DOHH2 (cell line): ENCODE measurements around the gene ARFRP1.

ENCODE experiments used
- EZH2phosphoT487 ChIP-seq: fragments of 200-600 bp; sonication (generic); IDR thresholded peaks from 2 replicates; pipeline ENCODE4 v1.6.1; 2017; ENCODE audit warnings: borderline replicate concordance, mild to moderate bottlenecking, antibody characterized with exemption, low read length, moderate library complexity, mixed read lengths
- TF ChIP-seq, protein P1 (sequence below): fragments of 200-600 bp; sonication (generic); IDR thresholded peaks from one replicate; pipeline ENCODE4 v1.5.1; 2014; ENCODE audit warnings: antibody characterized with exemption, mild to moderate bottlenecking, low read depth, low read length; ENCODE audit not compliant: poor library complexity, severe bottlenecking

DNA sequence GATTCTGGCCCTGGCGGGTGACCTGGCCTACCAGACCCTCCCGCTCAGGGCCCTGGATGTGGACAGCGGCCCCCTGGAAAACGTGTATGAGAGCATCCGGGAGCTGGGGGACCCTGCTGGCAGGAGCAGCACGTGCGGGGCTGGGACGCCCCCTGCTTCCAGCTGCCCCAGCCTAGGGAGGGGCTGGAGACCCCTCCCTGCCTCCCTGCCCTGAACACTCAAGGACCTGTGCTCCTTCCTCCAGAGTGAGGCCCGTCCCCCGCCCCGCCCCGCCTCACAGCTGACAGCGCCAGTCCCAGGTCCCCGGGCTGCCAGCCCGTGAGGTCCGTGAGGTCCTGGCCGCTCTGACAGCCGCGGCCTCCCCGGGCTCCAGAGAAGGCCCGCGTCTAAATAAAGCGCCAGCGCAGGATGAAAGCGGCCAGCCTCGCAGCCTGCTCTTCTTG, 30.9 kb upstream of the ARFRP1 start:
- TF ChIP-seq, protein P1, sequence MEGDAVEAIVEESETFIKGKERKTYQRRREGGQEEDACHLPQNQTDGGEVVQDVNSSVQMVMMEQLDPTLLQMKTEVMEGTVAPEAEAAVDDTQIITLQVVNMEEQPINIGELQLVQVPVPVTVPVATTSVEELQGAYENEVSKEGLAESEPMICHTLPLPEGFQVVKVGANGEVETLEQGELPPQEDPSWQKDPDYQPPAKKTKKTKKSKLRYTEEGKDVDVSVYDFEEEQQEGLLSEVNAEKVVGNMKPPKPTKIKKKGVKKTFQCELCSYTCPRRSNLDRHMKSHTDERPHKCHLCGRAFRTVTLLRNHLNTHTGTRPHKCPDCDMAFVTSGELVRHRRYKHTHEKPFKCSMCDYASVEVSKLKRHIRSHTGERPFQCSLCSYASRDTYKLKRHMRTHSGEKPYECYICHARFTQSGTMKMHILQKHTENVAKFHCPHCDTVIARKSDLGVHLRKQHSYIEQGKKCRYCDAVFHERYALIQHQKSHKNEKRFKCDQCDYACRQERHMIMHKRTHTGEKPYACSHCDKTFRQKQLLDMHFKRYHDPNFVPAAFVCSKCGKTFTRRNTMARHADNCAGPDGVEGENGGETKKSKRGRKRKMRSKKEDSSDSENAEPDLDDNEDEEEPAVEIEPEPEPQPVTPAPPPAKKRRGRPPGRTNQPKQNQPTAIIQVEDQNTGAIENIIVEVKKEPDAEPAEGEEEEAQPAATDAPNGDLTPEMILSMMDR: no peak
- no peak for TF ChIP-seq EZH2phosphoT487
